ENCODE measurements around the gene CMYA5.

CMYA5 gene

GRCh38 chr5:79689541-79690466 lies at the start of gene CMYA5:
TSS of gene CMYA5 (plus strand) at chr5:79689836. CDS start at chr5:79689908, 72 bp downstream.
- H3K4me2 ChIP-seq: no peak within 1 kb of the TSS
- H3K9ac ChIP-seq: no peak within 1 kb of the TSS
- H2AFZ ChIP-seq (ENCODE audit: low read depth): no peak within 1 kb of the TSS
- H3K36me3 ChIP-seq (ENCODE audit: insufficient read depth): no peaks in the 10 kb centered on the region
- H3K4me3 ChIP-seq (IDR thresholded peaks at IDR 0.05; ENCODE audit: insufficient read depth, low read depth, low read length): no peak within 1 kb of the TSS
- peaks cover 21% of the 10 kb centered on the region for H3K4me1 ChIP-seq (ENCODE audit: low read depth, poor library complexity, severe bottlenecking)
- H4K20me1 ChIP-seq (ENCODE audit: insufficient read depth): no peaks in the 10 kb centered on the region
- no peak for TF ChIP-seq CTCF (conservative IDR thresholded peaks at IDR 0.05; ENCODE audit: low read depth, low read length)
- no peaks in the 10 kb centered on the region for H3K27me3 ChIP-seq (ENCODE audit: insufficient read depth, low read depth)
- no peaks in the 10 kb centered on the region for H3K79me2 ChIP-seq (ENCODE audit: insufficient read depth, low read depth)
- H3K27ac ChIP-seq: no peak within 1 kb of the TSS

DNA sequence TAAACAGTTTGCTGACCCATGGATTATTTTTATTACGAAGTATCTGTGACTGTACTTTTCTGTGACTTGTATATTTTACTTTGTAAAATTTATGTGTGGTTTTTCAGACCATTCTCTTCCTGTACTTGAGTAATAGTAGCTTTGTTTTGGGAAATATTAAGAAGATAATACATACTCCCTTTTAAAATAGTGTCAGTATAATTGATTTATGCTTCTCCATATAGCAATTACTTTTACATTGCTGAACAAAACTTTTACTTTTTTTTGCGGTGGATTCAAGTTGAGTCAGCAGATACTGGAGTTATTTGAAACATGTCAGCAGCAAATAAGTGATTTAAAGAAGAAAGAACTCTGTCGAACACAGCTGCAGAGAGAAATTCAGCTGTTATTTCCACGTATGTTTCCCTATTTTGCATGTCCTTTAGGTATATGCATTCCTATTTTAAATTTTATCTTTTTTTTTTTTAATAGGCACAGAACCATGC lies 49.0 kb upstream of the CMYA5 start:
- Histone ChIP-seq H2AFZ (ENCODE audit: low read depth) (no peak overlapping the region), H3K9ac (no peak overlapping the region), H3K27ac (no peak overlapping the region), H4K20me1 (ENCODE audit: insufficient read depth) (0 out of 2 replicates have a peak, but pooled peaks cover 2% of the 10 kb centered on the region), H3K4me3 (IDR thresholded peaks at IDR 0.05; ENCODE audit: insufficient read depth, low read depth, low read length) (no peak overlapping the region), H3K79me2 (ENCODE audit: insufficient read depth, low read depth) (peaks cover 5% of the 10 kb centered on the region; the same call in 1 of the 2 replicates), H3K36me3 (ENCODE audit: insufficient read depth) (peaks cover 2% of the 10 kb centered on the region; the same call in 1 of the 2 replicates), H3K4me2 (no peak overlapping the region), H3K27me3 (ENCODE audit: insufficient read depth, low read depth) (no peaks in the 10 kb centered on the region), H3K4me1 (ENCODE audit: low read depth, poor library complexity, severe bottlenecking) (peaks cover 6% of the 10 kb centered on the region)
- TF ChIP-seq CTCF (conservative IDR thresholded peaks at IDR 0.05; ENCODE audit: low read depth, low read length): no peak

GRCh38 chr5:79641414-79641813 lies 48.2 kb upstream of the CMYA5 start:
- Histone ChIP-seq H3K79me2 (ENCODE audit: insufficient read depth, low read depth) (peaks cover 5% of the 10 kb centered on the region; the same call in 1 of the 2 replicates), H3K36me3 (ENCODE audit: insufficient read depth) (peaks cover 2% of the 10 kb centered on the region; the same call in 1 of the 2 replicates), H3K4me2 (no peak overlapping the region), H3K4me1 (ENCODE audit: low read depth, poor library complexity, severe bottlenecking) (peaks cover 6% of the 10 kb centered on the region), H3K27ac (no peak overlapping the region), H3K4me3 (IDR thresholded peaks at IDR 0.05; ENCODE audit: insufficient read depth, low read depth, low read length) (no peak overlapping the region), H2AFZ (ENCODE audit: low read depth) (no peak overlapping the region), H3K9ac (no peak overlapping the region), H4K20me1 (ENCODE audit: insufficient read depth) (0 out of 2 replicates have a peak, but pooled peaks cover 2% of the 10 kb centered on the region), H3K27me3 (ENCODE audit: insufficient read depth, low read depth) (no peaks in the 10 kb centered on the region)
- TF ChIP-seq CTCF (conservative IDR thresholded peaks at IDR 0.05; ENCODE audit: low read depth, low read length): no peak

GRCh38 chr5:79642210-79642609 lies 47.4 kb upstream of the CMYA5 start:
- Histone ChIP-seq H3K4me3 (IDR thresholded peaks at IDR 0.05; ENCODE audit: insufficient read depth, low read depth, low read length) (no peak overlapping the region), H4K20me1 (ENCODE audit: insufficient read depth) (0 out of 2 replicates have a peak, but pooled peaks cover 2% of the 10 kb centered on the region), H3K4me2 (no peak overlapping the region), H3K27me3 (ENCODE audit: insufficient read depth, low read depth) (no peaks in the 10 kb centered on the region), H3K79me2 (ENCODE audit: insufficient read depth, low read depth) (peaks cover 5% of the 10 kb centered on the region; the same call in 1 of the 2 replicates), H3K36me3 (ENCODE audit: insufficient read depth) (peaks cover 2% of the 10 kb centered on the region; the same call in 1 of the 2 replicates), H3K4me1 (ENCODE audit: low read depth, poor library complexity, severe bottlenecking) (peaks cover 6% of the 10 kb centered on the region), H3K9ac (no peak overlapping the region), H3K27ac (no peak overlapping the region), H2AFZ (ENCODE audit: low read depth) (no peak overlapping the region)
- TF ChIP-seq CTCF (conservative IDR thresholded peaks at IDR 0.05; ENCODE audit: low read depth, low read length): no peak

Data from KMS-11 (cell line).